HG03354 (cell line): ENCODE data around the gene PPP2R3B.
"Not testable (repeated sequence)": the region's sequence is repeated elsewhere in the genome, so short reads cannot be mapped to it uniquely, and the experiment has no call there.

Experiments used
- ATAC-seq: cut with Tn5 transposase; IDR thresholded peaks from one replicate; pipeline ENCODE4 v1.9.1; 2021; ENCODE audit warnings: mild to moderate bottlenecking; ENCODE audit not compliant: unreplicated experiment, poor library complexity, severe bottlenecking

Gene PPP2R3B

GRCh38 chrX:330141-330725 lies 56.5 kb downstream of the PPP2R3B start:
- ATAC-seq, result not testable (repeated sequence)

- no peak for ATAC-seq
Measured at GRCh38 chrX:329291-329910, 57.3 kb downstream of the PPP2R3B start.

- no peak for ATAC-seq
Measured at GRCh38 chrX:327660-328126, 59.0 kb downstream of the PPP2R3B start.

- not testable (repeated sequence) for ATAC-seq
Measured at GRCh38 chrX:324664-325063, 62.0 kb downstream of the PPP2R3B start.

GRCh38 chrX:323721-324628 lies 62.7 kb downstream of the PPP2R3B start:
- no peak for ATAC-seq

GRCh38 chrX:320126-320783 lies 66.5 kb downstream of the PPP2R3B start:
- no peak for ATAC-seq

GRCh38 chrX:319579-320125 lies 67.1 kb downstream of the PPP2R3B start:
- ATAC-seq, result no peak

- ATAC-seq, result peak; percentile 82
Measured at GRCh38 chrX:318739-319578, 67.7 kb downstream of the PPP2R3B start, which contains the start of gene GTPBP6. GTPBP6 (minus strand) TSS chrX:318796; CDS start chrX:318787, 9 bp downstream.

GRCh38 chrX:318068-318738 lies 68.5 kb downstream of the PPP2R3B start:
- ATAC-seq, result peak; percentile 64

GRCh38 chrX:317424-318067 lies 69.2 kb downstream of the PPP2R3B start:
- no peak for ATAC-seq

GRCh38 chrX:316351-317325 lies 70.1 kb downstream of the PPP2R3B start:
- ATAC-seq, result no peak

- no peak for ATAC-seq
Measured at GRCh38 chrX:314781-315595, 71.7 kb downstream of the PPP2R3B start.

- no peak for ATAC-seq
Measured at GRCh38 chrX:314049-314448, 72.7 kb downstream of the PPP2R3B start.

GRCh38 chrX:313546-313945 lies 73.2 kb downstream of the PPP2R3B start:
- no peak for ATAC-seq

GRCh38 chrX:312621-313331 lies 73.9 kb downstream of the PPP2R3B start:
- no peak for ATAC-seq
